ENCODE results near the gene EBPL.
"Not testable (repeated sequence)": the region's sequence is repeated elsewhere in the genome, so short reads cannot be mapped to it uniquely, and the experiment has no call there.

DNA sequence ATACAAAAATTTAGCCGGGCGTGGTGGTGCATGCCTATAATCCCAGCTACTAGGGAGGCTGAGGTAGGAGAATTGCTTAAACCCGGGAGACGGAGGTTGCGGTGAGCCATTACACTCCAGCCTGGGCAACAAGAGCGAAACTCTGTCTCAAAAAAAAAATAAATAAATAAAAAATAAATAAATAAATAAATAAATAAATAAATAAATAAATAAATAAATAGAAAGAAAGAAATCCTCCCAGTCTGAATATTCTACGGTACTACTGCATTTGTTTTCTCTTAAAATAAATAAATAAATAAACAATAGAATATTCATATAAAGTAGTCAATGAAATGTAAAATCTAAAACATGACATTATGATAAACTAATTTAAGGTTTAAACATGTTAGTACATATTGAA, 13.0 kb upstream of the EBPL start:
- TF ChIP-seq, protein P1, sequence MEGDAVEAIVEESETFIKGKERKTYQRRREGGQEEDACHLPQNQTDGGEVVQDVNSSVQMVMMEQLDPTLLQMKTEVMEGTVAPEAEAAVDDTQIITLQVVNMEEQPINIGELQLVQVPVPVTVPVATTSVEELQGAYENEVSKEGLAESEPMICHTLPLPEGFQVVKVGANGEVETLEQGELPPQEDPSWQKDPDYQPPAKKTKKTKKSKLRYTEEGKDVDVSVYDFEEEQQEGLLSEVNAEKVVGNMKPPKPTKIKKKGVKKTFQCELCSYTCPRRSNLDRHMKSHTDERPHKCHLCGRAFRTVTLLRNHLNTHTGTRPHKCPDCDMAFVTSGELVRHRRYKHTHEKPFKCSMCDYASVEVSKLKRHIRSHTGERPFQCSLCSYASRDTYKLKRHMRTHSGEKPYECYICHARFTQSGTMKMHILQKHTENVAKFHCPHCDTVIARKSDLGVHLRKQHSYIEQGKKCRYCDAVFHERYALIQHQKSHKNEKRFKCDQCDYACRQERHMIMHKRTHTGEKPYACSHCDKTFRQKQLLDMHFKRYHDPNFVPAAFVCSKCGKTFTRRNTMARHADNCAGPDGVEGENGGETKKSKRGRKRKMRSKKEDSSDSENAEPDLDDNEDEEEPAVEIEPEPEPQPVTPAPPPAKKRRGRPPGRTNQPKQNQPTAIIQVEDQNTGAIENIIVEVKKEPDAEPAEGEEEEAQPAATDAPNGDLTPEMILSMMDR (IDR thresholded peaks at IDR 0.05): not testable (repeated sequence)
- not testable (repeated sequence) for TF ChIP-seq POLR2A (IDR thresholded peaks at IDR 0.05)
